SH-SY5Y (cell line): ENCODE data around the gene AGBL1.

Source experiments
- GATA2 ChIP-seq: IDR thresholded peaks from 2 replicates; pipeline ENCODE4 v1.6.1; 2011; ENCODE audit warnings: mild to moderate bottlenecking, low read depth, low read length
- GATA3 ChIP-seq: IDR thresholded peaks from 2 replicates; pipeline ENCODE4 v1.6.1; 2011; ENCODE audit warnings: low read depth, mild to moderate bottlenecking, low read length, moderate library complexity

GRCh38 chr15:86121568-86122225 lies 42.0 kb downstream of the AGBL1 start:
- TF ChIP-seq GATA2 (no peak), GATA3 (no peak)
